ENCODE results near the gene AP2B1.
A peak's percentile ranks its signal among the peaks of the same experiment; 100 is the strongest.

AP2B1 gene

GRCh38 chr17:35743626-35744328 lies 156.7 kb downstream of the AP2B1 start:
- no peaks in the 10 kb centered on the region for H3K4me1 ChIP-seq (ENCODE audit: control insufficient read depth, insufficient read depth, low read length)
- POLR2A ChIA-PET = interaction anchor here (0.8 to 1.8 kb wide), 3 partner anchors 9 to 166 kb away, joined by 3 to 5 read pairs (median 3); partner anchors contain the start of genes PEX12 and RASL10B
- no peak overlapping the region for H3K4me3 ChIP-seq (ENCODE audit: low read depth, low read length)
- 0 out of 2 replicates have a peak, but pooled peaks have one; percentile 12 for TF ChIP-seq ZNF600 (tag by site-specific recombination; IDR thresholded peaks at IDR 0.05)
- TF ChIP-seq PBX3 (CRISPR knock-in tag; IDR thresholded peaks at IDR 0.05) = no peak
- peak; percentile 72 for TF ChIP-seq ZSCAN16 (tag by site-specific recombination; IDR thresholded peaks at IDR 0.05)
- peak; percentile 96 for TF ChIP-seq ZNF121 (tag by site-specific recombination; IDR thresholded peaks at IDR 0.05)
- TF ChIP-seq REST (tag by site-specific recombination; IDR thresholded peaks at IDR 0.05) = peak; percentile 98
- H3K36me3 ChIP-seq (ENCODE audit: control insufficient read depth in 2 of 2, insufficient read depth in 1 of 2, low read length in 2 of 2) = peaks cover 0 to 4% of the 10 kb centered on the region in 2 experiments; a peak in 1 of 3 replicates
- no peak overlapping the region for H3K27ac ChIP-seq (ENCODE audit: extremely low read depth, low read depth, low read length)
- H3K9me3 ChIP-seq (ENCODE audit: control insufficient read depth, insufficient read depth, low read depth, low read length) = no peaks in the 10 kb centered on the region
- CTCF ChIA-PET = interaction anchor here (0.6 to 11.6 kb wide), 5 partner anchors 11 to 130 kb away, joined by 3 to 321 read pairs (median 3); no protein-coding TSS in a partner anchor

- no peak overlapping the region for H3K4me3 ChIP-seq (ENCODE audit: low read depth, low read length)
- H3K9me3 ChIP-seq (ENCODE audit: control insufficient read depth, insufficient read depth, low read depth, low read length) = no peaks in the 10 kb centered on the region
- H3K4me1 ChIP-seq (ENCODE audit: control insufficient read depth, insufficient read depth, low read length) = no peaks in the 10 kb centered on the region
- POLR2A ChIA-PET = interaction anchor here (0.6 to 1.8 kb wide), 2 partner anchors 13 to 134 kb away, joined by 3 to 5 read pairs; partner anchors contain the start of gene RASL10B
- H3K27ac ChIP-seq (ENCODE audit: extremely low read depth, low read depth, low read length) = no peak overlapping the region
- CTCF ChIA-PET = interaction anchor here (0.6 to 11.6 kb wide), 4 partner anchors 12 to 131 kb away, joined by 3 to 321 read pairs (median 4); no protein-coding TSS in a partner anchor
- H3K36me3 ChIP-seq (ENCODE audit: control insufficient read depth in 2 of 2, insufficient read depth in 1 of 2, low read length in 2 of 2) = peaks cover 0 to 4% of the 10 kb centered on the region in 2 experiments; a peak in 1 of 3 replicates
- no peak for TF ChIP-seq ZBTB11 (tag by site-specific recombination; conservative IDR thresholded peaks at IDR 0.05; ENCODE audit: low read depth)
- no peak for TF ChIP-seq ZSCAN23 (tag by site-specific recombination; IDR thresholded peaks at IDR 0.05)
- no peak for TF ChIP-seq ZNF140 (tag by site-specific recombination; IDR thresholded peaks at IDR 0.05)
- TF ChIP-seq MEIS1 (CRISPR knock-in tag; IDR thresholded peaks at IDR 0.05; ENCODE audit: borderline replicate concordance) = no peak
- no peak for TF ChIP-seq ZBTB10 (tag by site-specific recombination; IDR thresholded peaks at IDR 0.05)
- no peak for TF ChIP-seq ZNF280C (tag by site-specific recombination; IDR thresholded peaks at IDR 0.05)
- TF ChIP-seq KLF1 (tag by site-specific recombination; IDR thresholded peaks at IDR 0.05) = no peak
- TF ChIP-seq ZNF843 (tag by site-specific recombination; IDR thresholded peaks at IDR 0.05) = no peak
- TF ChIP-seq ZNF292 (tag by site-specific recombination; IDR thresholded peaks at IDR 0.05; ENCODE audit: borderline replicate concordance, low read depth) = no peak
- TF ChIP-seq ZNF16 (tag by site-specific recombination; IDR thresholded peaks at IDR 0.05; ENCODE audit: low read depth) = no peak
- no peak for TF ChIP-seq ZNF426 (tag by site-specific recombination; IDR thresholded peaks at IDR 0.05)
- no peak for TF ChIP-seq ZNF423 (tag by site-specific recombination; IDR thresholded peaks at IDR 0.05)
- TF ChIP-seq ZNF561 (tag by site-specific recombination; IDR thresholded peaks at IDR 0.05; ENCODE audit: borderline replicate concordance) = no peak
Observed at GRCh38 chr17:35744830-35745229, 157.7 kb downstream of the AP2B1 start.
